Measurements from ENCODE around the gene VSTM2B. TPM values are rescaled to one million over a fixed set of nuclear protein-coding genes. Genes with fewer than 3 reads are reported as not detected.
A peak's percentile ranks its signal among the peaks of the same experiment; 100 is the strongest.
"Not testable (repeated sequence)": the region's sequence is repeated elsewhere in the genome, so short reads cannot be mapped to it uniquely, and the experiment has no call there.

Gene VSTM2B
- total RNA-seq, 1 donor from 2014 or later, result not detected

DNA sequence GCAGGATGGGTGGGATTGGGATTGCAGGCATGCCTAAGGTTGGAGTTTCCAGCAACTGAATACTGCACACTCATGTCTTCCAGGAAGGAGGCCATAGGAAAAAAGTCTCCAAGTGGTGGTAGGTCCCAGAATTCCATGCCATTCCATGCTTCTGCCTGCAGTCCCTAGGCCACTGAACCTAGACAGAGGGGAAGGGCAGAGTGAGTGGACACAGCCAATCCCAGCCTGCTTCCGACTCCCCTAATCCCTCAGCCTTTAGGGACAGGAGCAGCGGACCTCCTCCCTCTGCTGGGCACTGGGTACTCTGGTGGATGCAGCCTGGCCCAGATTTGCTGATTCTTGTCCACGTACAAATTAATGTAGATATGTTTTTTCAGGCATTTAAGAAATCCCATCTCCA lies 17.0 kb downstream of the VSTM2B start:
- no peak for ATAC-seq
- DNase-seq (ENCODE audit: low spot score), result no peak

DNA sequence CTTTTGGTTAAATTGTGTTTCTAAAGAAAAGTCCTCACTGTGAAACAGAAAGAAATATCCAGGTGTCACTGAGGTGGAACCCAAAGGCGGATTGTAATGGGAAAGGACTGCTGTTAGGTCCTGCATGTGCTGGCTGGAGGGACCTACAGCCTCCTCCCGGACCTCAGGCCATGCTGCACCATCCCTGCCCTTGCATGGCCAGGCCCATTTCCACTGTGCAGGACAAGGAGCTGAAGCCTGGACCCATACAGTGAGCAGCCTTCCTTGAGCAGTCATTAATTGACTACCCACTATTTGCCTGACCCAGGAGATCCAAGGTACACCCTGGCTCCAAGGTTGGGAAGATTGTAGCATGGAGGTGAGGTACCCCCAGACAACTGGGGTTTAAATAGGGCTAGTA lies 17.6 kb downstream of the VSTM2B start:
- no peak for DNase-seq (ENCODE audit: low spot score)
- no peak for ATAC-seq

DNA sequence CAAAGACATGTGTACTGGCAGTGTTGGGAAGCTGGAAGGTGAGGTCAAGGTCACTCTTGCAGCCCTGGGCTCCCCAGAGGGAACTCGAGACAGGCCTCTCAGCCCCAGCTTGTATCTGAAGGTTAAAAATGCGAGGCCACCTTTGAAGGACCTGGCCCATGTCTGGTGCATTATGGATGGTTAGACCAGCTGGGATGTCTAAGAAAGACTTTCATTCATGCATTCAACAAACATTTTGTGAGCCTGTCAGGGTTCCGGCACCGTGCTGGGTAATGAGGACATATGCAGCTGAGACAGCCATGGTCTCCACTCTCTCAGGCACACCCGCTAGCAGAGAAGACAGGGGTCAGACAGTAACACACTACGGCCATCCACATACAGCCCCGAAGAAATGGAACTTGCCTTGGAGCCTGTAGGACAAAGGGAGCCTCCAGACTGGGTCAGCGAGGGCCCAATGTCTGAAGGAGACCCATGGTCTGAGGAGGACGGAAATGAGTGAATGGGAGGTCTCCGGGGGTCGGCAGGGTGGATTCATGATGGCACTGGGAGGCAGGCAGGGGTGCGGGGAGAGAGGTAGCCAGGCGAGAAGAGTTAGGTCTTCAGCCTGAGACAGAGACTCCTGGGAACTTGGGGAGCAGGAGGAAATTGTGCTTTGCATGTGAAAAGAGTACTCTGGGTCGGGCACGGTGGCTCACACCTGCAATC lies 19.0 kb downstream of the VSTM2B start:
- DNase-seq (ENCODE audit: low spot score) (no peak), ATAC-seq (no peak)

DNA sequence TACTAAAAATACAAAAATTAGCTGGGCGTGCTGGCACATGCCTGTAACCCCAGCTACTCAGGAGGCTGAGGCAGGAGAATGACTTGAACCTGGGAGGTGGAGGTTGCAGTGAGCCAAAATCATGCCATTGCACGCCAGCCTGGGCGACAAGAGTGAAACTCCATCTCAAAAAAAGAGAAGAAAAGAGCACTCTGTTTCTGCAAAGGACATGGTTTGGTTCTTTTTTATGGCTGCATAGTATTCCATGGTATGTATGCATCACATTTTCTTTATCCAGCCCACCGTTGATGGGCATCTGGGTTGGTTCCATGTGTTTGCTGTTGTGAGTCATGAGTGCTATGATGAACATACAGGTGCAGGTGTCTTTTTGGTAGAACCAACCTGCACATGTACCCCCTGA lies 19.7 kb downstream of the VSTM2B start:
- not testable (repeated sequence) for ATAC-seq; DNase-seq (ENCODE audit: low spot score)

DNA sequence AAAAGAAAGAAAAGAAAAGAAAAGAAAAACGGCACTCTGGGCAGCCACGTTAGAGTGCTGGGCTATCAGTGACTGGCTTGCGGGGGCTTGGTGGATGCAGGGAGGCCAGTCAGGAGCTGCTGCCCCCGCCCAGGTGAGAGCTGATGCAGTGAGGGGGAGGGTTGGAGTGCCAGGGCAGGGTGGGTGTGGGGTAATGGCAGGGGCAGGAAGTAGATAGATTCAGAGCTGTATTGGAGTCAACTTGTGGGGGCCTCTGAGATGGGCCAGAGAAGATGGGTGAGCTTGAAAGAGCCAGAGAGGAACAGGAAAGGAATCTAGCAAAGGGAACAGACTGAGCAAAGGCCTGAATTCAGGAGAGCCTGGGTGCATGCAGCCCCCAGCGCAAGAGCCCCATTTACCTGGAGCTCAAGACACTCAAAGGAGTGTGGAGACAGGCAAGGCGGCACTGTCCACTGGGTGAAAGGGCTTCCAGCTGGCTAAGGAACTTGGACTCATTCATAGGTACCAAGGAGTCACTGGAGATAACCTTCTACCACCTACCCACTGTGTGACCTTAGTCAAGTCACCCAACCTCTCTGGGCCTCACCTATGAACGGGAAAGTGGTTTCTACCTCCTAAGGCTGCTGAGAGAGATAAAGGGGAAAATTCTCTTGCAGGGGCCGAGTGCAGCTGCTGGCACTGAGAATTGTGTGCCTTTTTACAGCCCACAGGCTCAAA lies 20.2 kb downstream of the VSTM2B start:
- ATAC-seq, result no peak
- DNase-seq (ENCODE audit: low spot score), result no peak

DNA sequence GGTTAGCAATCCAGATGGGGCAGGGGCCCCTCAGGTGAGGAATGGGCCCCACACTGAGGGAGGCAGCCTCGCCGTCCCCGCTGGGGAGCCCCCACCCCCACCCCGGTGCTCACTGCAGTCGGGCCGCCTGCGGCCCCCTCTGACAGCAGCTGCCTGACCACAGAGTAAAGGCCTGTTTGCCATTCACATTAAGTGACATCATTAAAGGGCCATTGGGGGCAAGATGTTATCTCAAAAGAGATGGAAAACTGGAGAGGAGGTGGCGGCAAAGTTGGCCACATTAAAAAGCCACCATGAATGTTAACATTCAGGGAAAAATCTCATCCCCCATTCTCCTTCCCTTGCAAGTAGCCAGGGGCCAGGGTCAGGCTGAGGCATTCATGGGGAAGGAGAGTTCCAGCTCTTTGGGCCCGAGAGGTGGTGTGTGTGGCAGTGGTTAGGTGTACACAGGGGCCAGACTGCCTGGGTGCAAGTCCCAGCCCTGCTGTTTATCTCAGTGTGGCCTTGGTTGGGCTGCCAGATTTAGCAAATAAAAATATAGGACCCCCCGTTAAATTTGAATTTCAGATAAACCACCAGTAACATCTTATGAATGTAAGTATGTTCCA lies 20.9 kb downstream of the VSTM2B start:
- DNase-seq (ENCODE audit: low spot score), result no peak

DNA sequence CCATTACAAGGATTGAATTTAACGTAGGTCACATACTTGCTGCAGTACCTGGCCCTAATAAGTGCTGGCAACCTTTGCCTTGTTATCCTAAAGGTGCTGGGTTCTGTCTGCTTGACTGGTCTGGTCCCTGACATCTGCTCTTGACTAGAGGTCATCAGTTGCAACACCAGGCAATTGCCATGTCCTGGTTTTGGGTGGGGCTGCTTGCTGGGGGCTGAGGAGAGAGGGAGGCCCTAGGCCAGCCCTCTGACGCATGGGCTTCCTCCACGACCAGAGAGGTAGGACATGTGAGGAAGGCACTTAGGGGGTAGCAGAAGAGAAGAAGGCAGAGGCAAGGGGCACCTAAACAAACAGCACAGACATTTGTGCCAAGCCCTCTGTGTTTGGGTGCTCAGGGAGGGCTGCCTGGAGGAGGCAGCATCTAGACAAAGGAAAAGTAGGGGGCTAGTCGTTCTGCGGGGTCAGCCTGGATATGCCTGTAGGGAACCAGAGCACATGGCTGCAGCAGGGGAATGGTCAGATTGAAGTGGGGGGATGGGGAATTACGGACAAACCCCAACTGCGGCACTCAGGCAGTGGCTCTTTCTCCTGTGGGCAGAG lies 21.7 kb downstream of the VSTM2B start:
- ATAC-seq, result no peak
- no peak for DNase-seq (ENCODE audit: low spot score)

More for the DNA sequence above, 20.9 kb downstream of the VSTM2B start:
- no peak for ATAC-seq

DNA sequence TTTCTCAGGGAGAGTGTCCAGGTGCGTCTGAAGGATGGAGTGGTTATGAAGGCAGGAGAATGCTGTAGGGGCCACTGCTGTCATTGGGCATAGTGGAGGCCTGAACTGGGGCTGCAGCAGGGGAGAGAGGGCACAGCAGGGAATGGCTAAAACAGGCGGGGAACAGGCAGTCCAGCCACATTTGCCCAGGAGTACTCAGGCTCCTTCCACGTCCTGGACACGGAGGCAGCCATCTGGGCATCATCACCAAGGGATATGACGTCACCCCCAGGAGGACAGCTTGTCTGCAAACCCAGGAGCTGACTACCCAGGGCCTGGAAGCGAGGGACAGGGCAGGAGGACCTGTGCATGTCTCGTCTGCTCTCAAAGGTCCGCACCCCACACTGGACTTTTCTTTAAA lies 22.2 kb downstream of the VSTM2B start:
- ATAC-seq, result no peak
- DNase-seq (ENCODE audit: low spot score), result no peak

DNA sequence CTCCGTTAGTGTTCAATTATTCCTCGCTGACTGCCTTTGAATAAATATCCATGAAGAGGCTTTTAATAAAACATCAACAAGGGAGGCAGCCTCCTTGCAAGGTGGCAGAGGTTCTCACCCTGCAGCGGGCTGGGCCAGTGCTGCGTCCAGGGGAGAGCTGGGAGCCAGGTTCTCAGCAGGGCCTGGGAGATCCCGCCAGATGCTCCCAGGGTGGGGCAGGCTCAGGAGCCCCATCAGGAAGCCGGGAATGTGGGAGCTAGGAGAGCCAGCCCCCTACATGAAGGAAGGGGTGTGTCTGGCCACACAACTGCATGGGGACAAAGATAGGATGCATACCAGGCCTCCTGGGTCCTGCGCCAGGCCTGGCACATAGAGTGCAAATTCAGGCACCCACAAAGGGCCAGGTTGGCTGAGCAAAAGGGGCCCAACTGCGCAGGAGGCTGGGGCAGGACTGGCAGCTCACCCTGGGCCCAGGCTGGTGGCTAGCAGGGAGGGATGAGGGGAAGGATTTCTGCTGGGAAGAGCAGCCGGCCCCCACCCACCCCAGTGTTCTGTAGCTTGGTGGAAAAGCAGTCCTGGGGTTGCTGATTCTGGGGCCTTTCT lies 22.8 kb downstream of the VSTM2B start:
- DNase-seq (ENCODE audit: low spot score), result no peak
- ATAC-seq, result no peak

DNA sequence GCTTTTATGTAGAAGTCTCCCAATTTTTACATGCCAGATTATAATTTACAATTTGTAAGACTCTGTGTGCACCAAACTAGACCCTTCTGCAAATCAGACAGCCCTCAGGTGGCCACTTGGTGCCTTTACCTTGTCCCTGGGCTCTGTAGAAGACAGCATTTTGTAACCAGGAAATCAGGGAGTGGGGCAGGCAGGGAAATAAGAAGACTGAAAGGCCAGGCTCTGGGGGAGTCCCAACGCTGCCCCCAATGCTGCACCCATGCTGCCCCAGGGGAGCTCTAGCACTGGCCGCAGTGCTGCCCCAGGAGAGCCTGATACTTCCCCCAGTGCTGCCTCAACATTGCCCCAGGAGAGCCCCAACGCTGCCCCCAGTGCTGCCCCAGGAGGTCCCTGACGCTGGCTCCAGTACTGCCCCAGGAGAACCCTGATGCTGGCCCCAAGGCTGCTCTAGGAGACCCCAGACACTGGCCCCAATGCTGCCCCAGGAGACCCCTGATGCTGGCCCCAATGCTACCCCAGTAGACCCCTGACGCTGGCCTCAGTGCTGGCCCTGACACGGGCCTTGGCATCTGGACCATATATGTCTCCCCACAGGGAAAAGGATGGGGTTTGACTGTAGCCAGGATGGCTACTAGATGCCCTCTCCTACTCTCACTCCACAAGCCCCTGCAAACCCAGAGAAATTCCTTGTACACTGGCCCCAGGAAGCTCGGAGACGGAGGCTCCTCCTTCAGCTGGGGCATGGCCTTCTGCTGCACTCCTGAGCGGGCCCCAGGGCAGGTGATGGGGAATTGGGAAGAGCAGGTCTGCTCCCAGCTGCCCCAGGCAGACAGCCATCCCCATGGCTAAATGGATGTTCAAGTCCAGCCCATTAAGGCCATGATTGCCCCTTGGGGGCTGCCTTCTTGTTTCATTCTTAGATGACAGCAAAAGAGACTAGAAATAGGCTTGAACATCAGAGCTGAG lies 23.6 kb downstream of the VSTM2B start:
- DNase-seq (ENCODE audit: low spot score), result no peak
- no peak for ATAC-seq

DNA sequence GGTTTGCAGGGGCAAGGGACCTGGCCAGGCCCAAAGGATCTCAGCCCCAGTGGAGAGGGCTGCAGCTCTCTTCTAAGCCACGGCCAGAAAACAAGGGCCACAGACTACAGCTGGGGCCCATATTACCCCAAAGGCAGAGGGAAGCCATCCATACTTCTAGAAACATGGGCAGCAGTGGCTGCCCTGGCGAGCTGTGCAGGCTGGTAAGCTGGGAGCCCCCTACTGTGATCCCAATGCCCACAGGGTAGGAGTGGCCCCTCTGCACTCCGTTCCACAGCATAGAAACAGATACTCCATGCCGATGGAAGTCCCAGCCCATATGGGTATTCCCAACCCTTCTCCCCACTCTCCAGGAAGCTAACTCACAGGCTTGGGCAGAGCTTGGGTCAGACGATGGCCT lies 25.1 kb downstream of the VSTM2B start:
- no peak for DNase-seq (ENCODE audit: low spot score)
- no peak for ATAC-seq

DNA sequence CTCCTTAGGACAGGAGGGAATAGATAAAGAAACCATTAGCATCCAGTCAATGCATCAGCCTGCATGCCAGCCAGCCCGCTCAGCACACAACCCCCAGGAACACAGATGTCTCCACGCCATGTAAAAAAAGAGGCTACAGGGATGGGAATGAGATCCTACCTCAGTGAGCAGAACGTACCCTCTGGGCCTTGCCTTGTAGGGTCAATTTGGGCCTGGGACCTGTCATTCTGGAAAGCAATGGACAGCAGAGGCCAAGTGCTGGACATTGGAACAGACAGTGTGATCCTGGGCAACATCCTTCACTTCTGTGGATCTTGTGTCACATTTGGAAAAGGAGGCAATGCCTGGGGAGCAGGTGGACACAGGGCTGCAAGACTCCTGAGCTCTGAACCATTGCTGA lies 26.0 kb downstream of the VSTM2B start:
- DNase-seq (ENCODE audit: low spot score), result no peak
- ATAC-seq, result no peak

DNA sequence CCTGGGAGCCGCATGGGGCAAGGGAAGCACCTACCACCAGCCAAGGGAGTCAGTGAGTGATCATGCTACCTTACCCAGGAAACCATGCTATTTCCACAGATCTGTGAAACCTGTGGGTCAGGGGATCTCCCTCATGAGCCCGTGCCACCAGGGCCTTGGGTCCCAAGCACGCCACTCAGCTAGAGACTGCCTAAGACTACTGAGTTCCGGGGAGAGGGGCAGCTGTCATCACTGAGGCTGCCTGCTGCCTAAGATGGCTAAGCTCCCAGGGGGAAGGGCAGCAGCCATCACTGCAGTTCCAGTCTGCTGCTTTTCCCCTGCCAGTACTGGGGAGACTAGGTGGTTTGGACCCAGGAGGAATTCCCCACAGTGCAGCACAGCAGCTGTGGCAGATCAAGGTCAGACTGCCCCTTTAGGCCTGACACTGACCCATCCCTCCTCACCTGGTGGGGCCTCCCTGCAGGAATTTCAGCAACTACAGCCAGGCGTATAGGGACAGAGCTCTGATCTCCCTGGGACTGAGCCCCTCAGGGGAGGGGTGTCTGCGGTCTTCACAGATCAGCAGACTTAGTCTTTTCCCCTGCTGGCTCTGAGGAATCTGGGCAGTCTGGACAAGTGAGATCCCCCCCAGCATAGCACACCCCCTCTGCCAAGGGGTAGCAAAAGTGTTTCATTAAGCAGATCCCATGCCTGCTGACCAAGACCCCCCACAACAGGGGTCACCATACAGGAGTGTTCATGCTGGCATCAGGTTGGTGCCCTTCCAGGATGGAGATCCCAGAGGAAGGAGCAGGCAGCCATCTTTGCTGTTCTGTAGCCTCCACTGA lies 26.9 kb downstream of the VSTM2B start:
- DNase-seq (ENCODE audit: low spot score), result no peak
- no peak for ATAC-seq

DNA sequence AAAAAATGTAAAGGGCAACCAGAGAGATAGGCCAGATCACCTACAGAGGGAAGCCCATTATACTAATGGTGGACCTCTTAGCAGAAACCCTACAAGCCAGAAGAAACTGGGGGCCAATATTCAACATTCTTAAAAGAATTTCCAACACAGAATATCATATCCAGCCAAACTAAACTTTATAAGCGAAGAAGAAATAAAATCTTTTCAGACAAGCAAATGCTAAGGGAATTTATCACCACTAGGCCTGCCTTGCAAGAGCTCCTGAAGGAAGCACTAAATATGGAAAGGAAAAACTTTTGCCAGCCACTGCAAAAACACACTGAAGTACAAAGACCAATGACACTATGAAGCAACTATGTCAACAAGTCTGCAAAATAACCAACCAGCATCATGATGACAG lies 28.4 kb downstream of the VSTM2B start:
- no peak for ATAC-seq
- DNase-seq (ENCODE audit: low spot score), result no peak

DNA sequence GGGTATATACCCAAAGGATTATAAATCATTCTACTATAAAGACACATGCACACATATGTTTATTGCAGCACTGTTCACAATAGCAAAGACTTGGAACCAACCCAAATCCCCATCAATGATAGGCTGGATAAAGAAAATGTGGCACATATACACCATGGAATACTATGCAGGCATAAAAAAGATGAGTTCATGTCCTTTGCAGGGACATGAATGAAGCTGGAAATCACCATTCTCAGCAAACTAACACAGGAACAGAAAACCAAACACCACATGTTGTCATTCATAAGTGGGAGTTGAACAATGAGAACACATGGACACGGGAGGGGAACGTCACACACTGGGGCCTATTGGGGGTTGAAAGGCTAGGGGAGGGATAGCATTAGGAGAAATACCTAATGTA lies 33.3 kb downstream of the VSTM2B start:
- not testable (repeated sequence) for ATAC-seq; DNase-seq (ENCODE audit: low spot score)

DNA sequence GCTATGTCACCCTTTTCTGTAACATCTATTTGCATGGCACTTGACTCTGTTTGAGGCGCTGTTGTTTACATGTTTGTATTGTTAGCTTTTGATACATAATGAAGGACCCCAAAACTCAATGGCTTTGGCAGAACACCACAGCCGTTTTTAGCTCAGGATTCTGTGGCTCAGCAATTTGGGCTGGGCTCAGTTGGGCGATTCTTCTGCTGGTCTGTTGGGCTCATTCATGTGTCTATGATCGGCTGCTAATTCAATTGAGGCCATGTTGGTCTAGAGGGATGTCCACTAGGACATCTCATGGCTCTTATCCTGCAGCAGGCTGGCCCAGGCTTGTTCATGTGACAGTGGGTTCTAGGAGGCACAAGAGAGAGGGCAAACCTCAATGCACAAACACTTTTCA lies 33.9 kb downstream of the VSTM2B start:
- DNase-seq (ENCODE audit: low spot score), result no peak
- ATAC-seq, result no peak

DNA sequence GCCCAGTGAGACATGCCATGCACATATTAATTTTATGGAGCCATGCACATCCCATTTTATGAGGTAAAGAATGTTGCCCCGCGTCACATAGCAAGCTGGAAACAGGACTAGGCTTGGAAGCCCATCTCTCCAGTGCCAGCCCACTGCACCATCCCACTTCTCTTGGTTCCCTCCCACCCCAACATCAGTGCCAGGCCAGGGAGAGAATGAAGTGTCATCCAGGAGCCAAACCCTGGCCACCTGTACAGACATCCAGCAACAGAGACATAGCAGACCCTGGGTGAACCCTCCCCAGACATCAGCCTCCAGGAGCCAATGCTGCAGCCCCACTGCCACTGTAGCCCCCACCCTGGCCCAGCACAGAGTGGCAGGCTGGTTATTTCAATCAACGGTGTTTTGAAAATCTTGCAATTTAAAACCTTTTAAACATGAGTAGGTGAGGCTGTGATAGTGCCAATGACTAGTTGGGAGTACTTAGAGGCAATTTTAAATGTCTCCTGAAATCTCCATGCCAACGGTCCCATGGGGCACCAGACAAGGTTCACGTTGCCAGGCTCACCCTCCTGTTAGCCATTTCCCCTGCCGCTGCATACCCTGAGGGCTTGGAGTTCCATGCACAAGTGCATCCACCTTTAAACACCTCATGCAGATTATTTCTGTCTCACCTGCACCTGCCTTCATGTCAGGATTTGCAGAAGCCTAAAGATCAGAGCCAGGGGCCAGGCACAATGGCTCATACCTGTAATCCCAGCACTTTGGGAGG lies 34.7 kb downstream of the VSTM2B start:
- DNase-seq (ENCODE audit: low spot score) (peak; percentile 21), ATAC-seq (no peak)

DNA sequence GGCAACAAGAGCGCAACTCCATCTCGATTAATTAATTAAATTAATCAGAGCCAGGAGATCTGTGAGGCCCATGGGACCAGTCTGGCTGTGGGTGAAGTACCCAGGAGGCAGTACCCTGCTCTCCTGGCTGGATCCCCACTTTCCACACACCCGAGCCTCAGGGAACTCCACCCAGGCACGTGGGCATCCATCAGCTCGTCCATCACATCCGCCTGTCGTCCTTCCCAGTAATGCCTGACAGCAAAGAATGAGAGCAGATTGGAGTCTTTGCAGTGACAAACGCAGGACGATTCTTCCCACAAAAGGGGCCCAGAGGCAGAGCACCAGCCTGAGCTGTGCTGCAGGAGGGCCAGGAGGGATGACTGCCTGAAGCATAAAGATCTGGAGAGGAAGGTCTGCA lies 35.8 kb downstream of the VSTM2B start:
- ATAC-seq, result no peak
- no peak for DNase-seq (ENCODE audit: low spot score)

Measured in left lobe of liver (tissue), 2 donors.